OCI-LY1 (cell line): Measurements from ENCODE around the gene LMF1.

Experiments used
- H2AFZ ChIP-seq: fragments of 200-600 bp; sonication (generic), shearing (Covaris generic); 2 replicates; pipeline ENCODE4 v1.6.0; 2014; ENCODE audit warnings: antibody characterized with exemption, mild to moderate bottlenecking, low read length
- H3F3A ChIP-seq: fragments of 200-600 bp; sonication (generic), shearing (Covaris generic); 2 replicates; pipeline ENCODE4 v1.6.0; 2014; ENCODE audit warnings: mild to moderate bottlenecking, antibody characterized with exemption, low read length, moderate library complexity; ENCODE audit not compliant: insufficient read depth
- H3K27ac ChIP-seq: fragments of 200-600 bp; sonication (generic); 2 replicates; pipeline ENCODE4 v1.5.1; 2014; ENCODE audit warnings: low read length, mixed run types, mild to moderate bottlenecking, low read depth; ENCODE audit not compliant: poor library complexity, severe bottlenecking
- H3K27me3 ChIP-seq: fragments of 200-600 bp; sonication (generic); 2 replicates; pipeline ENCODE4 v1.6.0; 2014; ENCODE audit warnings: antibody characterized with exemption, mild to moderate bottlenecking, low read length, moderate library complexity; ENCODE audit not compliant: insufficient read depth
- H3K36me3 ChIP-seq: fragments of 200-600 bp; sonication (generic); 2 replicates; pipeline ENCODE4 v1.6.1; 2014; ENCODE audit warnings: mild to moderate bottlenecking, antibody characterized with exemption, low read length, moderate library complexity, mixed read lengths; ENCODE audit not compliant: insufficient read depth
- H3K4me1 ChIP-seq: fragments of 200-600 bp; sonication (generic); 2 replicates; pipeline ENCODE4 v1.5.1; 2014; ENCODE audit warnings: mild to moderate bottlenecking, low read length, moderate library complexity; ENCODE audit not compliant: insufficient read depth, severe bottlenecking
- H3K4me2 ChIP-seq: fragments of 200-600 bp; sonication (generic), shearing (Covaris generic); 2 replicates; pipeline ENCODE4 v1.6.1; 2014; ENCODE audit warnings: low read length
- H3K4me3 ChIP-seq: fragments of 200-600 bp; sonication (generic); 2 replicates; pipeline ENCODE4 v1.5.1; 2014; ENCODE audit warnings: low read length, low read depth, mild to moderate bottlenecking, mixed read lengths; ENCODE audit not compliant: poor library complexity, severe bottlenecking
- H3K79me2 ChIP-seq: fragments of 200-600 bp; shearing (Covaris generic); 2 replicates; pipeline ENCODE4 v1.6.1; 2016; ENCODE audit warnings: mixed run types, low read length, mixed read lengths; ENCODE audit not compliant: insufficient read depth
- H3K9ac ChIP-seq: fragments of 200-600 bp; sonication (generic), shearing (Covaris generic); 2 replicates; pipeline ENCODE4 v1.6.1; 2014; ENCODE audit warnings: mild to moderate bottlenecking, low read length, mixed read lengths
- H3K9me2 ChIP-seq: fragments of 200-600 bp; sonication (generic), shearing (Covaris generic); 2 replicates; pipeline ENCODE4 v1.6.1; 2014; ENCODE audit warnings: low read depth, mild to moderate bottlenecking, low read length, mixed read lengths
- H3K9me3 ChIP-seq: fragments of 200-600 bp; shearing (Covaris generic); 2 replicates; pipeline ENCODE4 v1.6.1; 2014; ENCODE audit warnings: low read length, mixed read lengths
- H4K20me1 ChIP-seq: fragments of 200-600 bp; sonication (generic), shearing (Covaris generic); 2 replicates; pipeline ENCODE4 v1.6.0; 2016; ENCODE audit warnings: mild to moderate bottlenecking, low read length; ENCODE audit not compliant: insufficient read depth
- EZH2 ChIP-seq: fragments of 200-600 bp; sonication (generic), shearing (Covaris generic); IDR thresholded peaks from 2 replicates; pipeline ENCODE4 v1.8.0; 2017; ENCODE audit warnings: borderline replicate concordance, mixed run types, mild to moderate bottlenecking, antibody characterized with exemption, low read length, moderate library complexity, mixed read lengths
- TF ChIP-seq, protein P1 (sequence below): fragments of 200-600 bp; sonication (generic), shearing (Covaris generic); IDR thresholded peaks from 2 replicates; pipeline ENCODE4 v1.5.1; 2017; ENCODE audit warnings: mild to moderate bottlenecking, antibody characterized with exemption, low read length, moderate library complexity, mixed read lengths

LMF1 gene

DNA sequence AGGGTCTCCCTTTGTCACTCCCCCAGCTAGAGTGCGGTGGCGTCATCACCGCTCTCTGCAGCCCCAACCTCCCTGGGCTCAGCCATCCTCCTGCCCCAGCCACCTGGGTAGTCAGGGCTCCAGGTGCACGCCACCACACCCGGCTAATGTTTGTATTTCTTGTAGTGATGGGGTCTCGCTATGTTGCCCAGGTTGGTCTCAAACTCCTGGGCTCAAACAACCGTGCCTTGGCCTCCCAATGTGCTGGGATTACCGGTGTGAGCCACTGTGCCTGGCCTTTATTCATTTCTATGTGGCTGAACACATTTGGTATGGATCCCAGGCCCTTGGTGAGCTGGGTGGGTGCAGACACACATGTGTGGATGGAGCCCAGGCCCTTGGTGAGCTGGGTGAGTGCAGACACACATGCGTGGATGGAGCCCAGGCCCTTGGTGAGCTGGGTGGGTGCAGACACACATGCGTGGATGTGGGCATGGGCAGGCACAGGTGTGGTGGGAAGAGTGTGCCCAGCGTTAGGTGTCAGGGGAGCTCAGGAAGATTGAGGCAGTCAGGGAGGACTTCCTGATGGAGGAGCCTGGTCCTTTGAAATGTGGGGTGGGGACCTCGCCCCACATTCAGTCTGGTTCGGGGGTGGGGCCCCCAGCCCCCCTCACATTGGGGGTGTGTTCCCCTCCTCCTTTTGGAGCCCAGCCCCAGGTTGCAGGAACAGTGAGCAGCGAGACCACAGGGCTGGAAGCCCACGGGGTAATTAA is 47.8 kb upstream of the LMF1 start:
- TF ChIP-seq, protein P1, sequence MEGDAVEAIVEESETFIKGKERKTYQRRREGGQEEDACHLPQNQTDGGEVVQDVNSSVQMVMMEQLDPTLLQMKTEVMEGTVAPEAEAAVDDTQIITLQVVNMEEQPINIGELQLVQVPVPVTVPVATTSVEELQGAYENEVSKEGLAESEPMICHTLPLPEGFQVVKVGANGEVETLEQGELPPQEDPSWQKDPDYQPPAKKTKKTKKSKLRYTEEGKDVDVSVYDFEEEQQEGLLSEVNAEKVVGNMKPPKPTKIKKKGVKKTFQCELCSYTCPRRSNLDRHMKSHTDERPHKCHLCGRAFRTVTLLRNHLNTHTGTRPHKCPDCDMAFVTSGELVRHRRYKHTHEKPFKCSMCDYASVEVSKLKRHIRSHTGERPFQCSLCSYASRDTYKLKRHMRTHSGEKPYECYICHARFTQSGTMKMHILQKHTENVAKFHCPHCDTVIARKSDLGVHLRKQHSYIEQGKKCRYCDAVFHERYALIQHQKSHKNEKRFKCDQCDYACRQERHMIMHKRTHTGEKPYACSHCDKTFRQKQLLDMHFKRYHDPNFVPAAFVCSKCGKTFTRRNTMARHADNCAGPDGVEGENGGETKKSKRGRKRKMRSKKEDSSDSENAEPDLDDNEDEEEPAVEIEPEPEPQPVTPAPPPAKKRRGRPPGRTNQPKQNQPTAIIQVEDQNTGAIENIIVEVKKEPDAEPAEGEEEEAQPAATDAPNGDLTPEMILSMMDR, result no peak
- no peak for TF ChIP-seq EZH2
- Histone ChIP-seq H3K27me3 (0 out of 2 replicates have a peak, but pooled peaks cover 4% of the 10 kb centered on the region), H3F3A (no peaks in the 10 kb centered on the region), H3K36me3 (no peaks in the 10 kb centered on the region), H3K79me2 (no peaks in the 10 kb centered on the region), H3K9me2 (no peaks in the 10 kb centered on the region), H3K27ac (no peak overlapping the region), H3K9me3 (no peaks in the 10 kb centered on the region), H3K4me2 (no peak overlapping the region), H3K9ac (no peak overlapping the region), H3K4me3 (no peak overlapping the region), H4K20me1 (no peaks in the 10 kb centered on the region), H3K4me1 (no peaks in the 10 kb centered on the region), H2AFZ (no peak overlapping the region)

DNA sequence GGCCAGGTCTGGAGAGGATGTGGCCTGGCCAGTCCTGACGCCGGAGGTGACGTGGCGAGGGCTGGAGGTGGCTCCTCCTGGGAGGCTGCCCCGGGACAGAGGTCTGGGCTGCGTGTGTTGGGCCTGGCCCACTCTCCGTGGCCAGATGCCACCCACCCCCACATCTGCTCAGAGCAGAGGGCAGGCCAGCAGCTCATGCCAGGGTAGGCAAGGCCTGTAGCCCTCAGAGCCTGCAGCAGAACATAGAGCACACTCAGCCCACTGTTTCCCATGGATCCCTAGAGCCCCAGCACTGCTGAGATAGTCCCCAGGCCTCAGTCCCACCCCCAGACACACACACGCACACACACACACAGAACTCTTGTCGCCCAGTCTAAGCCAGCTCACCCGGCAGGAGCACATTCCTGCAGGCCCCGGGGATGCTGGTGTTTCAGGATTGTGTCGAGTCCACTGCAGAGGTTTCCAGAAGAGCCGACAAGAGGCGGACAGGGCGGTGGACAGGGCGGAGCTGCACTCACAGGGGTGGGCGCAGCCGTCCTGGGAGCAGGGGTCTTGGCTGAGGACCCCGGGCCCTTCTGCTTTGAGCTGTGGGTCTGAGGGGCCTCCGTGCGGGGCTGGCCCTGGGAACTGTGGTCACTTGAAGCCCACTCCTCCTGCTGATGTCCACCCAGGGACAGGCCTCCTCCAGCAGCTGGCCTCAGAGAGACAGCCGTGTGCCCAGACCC is 44.1 kb upstream of the LMF1 start:
- no peaks in the 10 kb centered on the region; the same call in 1 of the 2 replicates for H3K27me3 ChIP-seq
- no peaks in the 10 kb centered on the region for H3F3A ChIP-seq
- no peak overlapping the region for H3K4me3 ChIP-seq
- H3K79me2 ChIP-seq, result no peaks in the 10 kb centered on the region
- no peak overlapping the region for H3K27ac ChIP-seq
- no peak overlapping the region for H2AFZ ChIP-seq
- TF ChIP-seq EZH2, result no peak
- H3K4me1 ChIP-seq, result no peaks in the 10 kb centered on the region
- H3K9me3 ChIP-seq, result no peaks in the 10 kb centered on the region
- H3K36me3 ChIP-seq, result no peaks in the 10 kb centered on the region
- H3K4me2 ChIP-seq, result no peak overlapping the region
- no peak overlapping the region for H3K9ac ChIP-seq
- no peaks in the 10 kb centered on the region for H3K9me2 ChIP-seq
- no peaks in the 10 kb centered on the region for H4K20me1 ChIP-seq

DNA sequence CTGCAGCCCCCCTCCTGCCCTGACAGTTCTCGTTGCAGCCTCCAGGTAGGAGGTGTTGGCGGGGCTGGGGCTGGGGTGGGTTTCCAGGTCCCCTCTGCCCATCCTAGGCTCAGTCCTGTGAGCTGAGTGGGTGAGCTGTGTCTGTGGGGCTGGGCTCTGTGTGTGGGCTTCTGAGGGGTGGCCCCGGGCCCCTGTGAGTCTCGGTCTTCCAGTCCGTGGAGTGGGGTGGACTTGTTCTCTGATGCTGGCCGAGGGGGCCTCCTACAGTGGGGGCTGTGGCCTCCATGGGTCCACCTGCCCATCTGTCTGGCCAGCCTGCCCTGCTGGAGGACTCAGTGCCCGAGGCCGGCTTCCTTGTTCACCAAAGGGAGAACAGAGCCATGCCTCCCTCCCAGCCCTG is 43.4 kb upstream of the LMF1 start:
- TF ChIP-seq, protein P1, result no peak
- no peak for TF ChIP-seq EZH2
- H3K27ac ChIP-seq, result no peak overlapping the region
- no peaks in the 10 kb centered on the region for H4K20me1 ChIP-seq
- H2AFZ ChIP-seq, result no peak overlapping the region
- no peaks in the 10 kb centered on the region; the same call in 1 of the 2 replicates for H3K27me3 ChIP-seq
- H3K9ac ChIP-seq, result no peak overlapping the region
- H3K4me1 ChIP-seq, result no peaks in the 10 kb centered on the region
- H3K9me3 ChIP-seq, result no peaks in the 10 kb centered on the region
- no peak overlapping the region for H3K4me3 ChIP-seq
- H3K79me2 ChIP-seq, result no peaks in the 10 kb centered on the region
- no peaks in the 10 kb centered on the region for H3F3A ChIP-seq
- no peaks in the 10 kb centered on the region for H3K9me2 ChIP-seq
- H3K4me2 ChIP-seq, result no peak overlapping the region
- H3K36me3 ChIP-seq, result no peaks in the 10 kb centered on the region
